Stimulated activated naive CD4-positive, alpha-beta T cell treated with Interleukin-2 at 50 U/mL for 16 hours (primary cell): ENCODE measurements around the gene LARP1.

Experiments
- DNase-seq: peaks from one replicate; lab custom pipeline; 2025; lab: John Stamatoyannopoulos, UW

Gene LARP1

DNA sequence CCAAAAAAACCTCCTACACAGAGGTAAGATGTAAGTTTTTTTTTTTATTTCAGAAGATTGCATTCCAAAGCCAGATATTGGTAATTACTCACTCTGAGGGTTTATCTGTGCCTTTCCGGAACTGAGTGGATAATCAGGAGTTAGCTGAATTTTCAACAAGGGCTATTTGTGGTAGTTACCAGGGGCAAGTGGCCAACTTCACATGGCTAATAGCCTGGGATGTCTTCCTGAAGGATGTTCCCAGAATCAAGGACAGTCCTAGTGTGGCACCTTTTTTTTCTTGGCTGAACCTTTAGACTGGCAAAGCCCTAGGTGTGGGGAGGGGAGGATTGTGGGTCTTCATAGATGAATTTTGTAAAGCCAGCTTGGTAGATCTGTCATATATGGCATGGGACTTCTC lies 7.1 kb downstream of the LARP1 start:
- DNase-seq: no peak

DNA sequence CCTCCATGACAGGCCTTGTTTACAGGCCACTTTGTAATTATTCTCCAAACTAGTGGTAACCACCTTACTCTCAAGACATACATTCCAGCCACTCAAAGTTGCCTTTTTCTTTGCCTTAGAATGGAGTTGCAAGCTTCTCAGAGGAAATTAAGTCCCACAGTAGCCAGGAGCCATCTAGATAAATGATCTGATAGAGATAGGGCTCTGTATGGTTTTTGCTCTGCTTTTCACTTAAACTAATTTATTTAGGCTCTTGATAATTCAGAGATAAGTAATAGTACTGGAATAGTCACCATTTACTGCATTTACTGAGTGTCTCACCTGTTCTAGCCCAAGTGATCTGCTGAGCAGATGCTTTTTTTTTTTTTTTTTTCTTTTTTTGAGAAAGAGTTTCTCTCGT lies 7.5 kb downstream of the LARP1 start:
- no peak for DNase-seq

DNA sequence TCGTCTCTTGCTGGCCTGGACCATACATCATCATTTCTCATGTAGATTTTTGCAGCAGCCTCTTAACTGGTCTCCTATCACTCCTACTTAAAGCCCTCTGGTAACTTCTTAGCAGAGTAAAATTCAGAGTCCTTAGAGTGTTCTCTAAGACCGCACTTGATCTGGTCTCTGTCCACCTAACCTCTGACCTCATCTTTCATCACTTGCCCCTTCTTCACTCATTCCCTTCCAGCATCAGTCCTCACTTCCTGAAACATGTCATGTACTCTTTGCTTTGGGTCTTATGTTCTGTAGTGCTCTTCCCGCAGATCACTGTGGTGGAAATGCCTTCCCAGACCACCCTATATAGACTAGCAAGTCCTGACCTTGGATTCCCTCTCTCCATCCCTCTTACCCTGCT lies 9.8 kb downstream of the LARP1 start:
- no peak for DNase-seq

DNA sequence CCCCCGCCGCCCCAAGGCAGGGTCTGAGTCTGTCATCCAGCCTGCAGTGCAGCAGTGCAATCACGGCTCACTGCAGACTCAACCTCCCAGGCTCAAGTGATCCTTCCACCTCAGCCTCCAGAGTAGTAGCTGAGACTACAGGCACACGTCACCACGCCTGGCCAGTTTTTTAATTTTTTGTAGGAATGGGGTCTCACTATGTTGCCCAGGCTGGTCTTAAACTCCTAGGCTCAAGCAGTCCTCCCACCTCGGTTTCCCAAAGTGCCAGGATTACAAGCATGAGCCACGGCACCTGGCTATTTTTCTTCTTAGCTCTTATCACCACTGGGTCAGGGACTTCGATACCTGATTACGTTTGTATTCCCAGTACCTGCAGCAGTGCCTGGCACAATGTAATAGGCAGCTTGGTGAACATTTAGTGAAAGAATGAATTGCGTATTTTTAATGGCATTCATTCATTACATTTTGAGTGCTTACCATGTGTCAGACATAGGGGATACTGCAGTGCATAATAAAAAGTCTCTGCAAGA lies 10.3 kb downstream of the LARP1 start:
- no peak for DNase-seq

DNA sequence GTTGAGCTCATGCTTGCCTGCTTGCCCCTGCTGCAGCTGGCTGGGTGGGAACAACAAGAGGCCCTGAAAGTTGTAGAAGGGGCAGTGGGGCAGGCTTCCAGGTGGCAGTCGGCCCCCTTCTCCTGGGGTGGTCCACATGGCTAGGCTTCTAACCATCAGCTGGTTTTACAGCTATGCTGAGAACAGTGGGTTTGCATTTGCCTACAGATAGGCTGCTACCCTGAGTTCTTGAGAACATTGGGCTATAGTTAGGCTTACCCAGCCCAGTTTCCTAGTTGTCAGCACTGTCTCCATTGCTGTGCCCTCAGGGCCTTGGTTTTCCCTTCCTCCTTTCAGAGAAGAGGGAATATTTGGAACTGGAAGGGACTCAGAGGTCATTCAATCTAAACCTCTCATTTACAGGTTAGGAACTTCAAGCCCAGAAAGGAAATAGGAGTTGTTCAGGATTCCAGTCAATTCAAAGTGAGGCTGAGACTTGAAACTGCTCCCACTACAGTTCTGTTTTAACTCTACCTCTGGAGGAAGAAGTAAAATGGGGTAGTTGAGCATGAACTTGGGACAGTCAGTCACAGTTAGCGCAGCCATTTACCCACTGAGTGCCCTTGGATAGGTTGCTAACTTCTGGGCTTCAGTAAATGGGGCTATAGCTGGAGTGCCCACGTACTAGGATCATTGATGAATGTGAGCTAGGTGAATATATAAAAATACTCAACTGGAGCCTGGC lies 11.5 kb downstream of the LARP1 start:
- no peak for DNase-seq

DNA sequence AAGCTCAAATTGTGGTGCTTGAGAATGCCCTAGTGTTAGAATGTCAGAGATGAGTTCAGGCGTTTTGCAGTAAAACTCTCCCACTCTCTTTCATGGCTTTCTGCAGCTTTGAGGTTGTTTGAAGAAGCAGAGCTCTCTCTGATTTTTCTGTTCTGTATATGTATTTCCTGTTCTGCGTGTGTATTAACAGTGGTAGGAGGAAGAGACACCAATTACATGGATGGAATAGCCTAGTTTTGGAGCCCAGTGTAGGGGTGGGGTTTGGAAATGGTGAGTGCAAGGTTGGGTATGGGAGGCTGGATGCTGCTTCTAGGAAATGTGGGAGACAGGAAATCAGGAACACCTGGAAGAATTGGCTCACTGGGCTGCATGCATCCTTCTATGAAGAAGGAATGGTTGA lies 12.4 kb downstream of the LARP1 start:
- no peak for DNase-seq

DNA sequence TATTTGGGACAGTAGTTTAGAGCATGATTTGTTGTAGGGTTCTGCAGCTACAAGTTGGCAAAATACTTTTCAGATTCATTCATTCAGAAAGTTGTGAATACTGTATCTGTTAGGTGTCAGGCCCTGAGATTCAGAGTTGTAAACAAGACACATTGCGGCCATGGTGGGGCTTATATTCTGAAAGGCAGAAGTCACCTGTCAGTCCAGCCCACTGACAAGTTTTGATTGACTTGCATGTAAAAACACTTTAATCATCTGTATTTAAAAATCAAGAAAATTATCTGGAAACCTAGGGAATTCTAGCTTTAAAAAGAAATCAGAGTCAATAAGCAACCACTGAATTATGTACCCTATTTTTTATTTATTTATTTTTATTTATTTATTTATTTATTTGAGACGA lies 13.0 kb downstream of the LARP1 start:
- DNase-seq: no peak

DNA sequence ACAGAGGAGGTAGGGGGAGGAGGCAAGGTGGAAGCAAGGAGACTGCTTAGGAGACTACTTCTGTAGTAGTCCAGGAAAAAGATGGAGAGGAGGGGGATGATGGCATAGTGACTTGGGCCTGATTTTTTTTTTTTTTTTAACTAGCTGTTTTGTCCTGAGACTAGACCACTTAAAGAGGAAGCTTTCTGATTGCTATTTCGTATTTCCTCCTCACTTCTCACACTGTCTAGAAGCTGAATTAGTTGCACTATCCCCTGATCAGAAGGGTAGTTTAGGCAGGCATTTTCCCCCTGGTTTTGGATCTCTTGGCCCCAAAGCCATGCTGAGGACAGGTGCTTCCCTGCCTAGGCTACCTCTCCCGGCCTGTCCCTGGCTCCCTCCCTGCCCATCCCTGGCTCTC lies 14.9 kb downstream of the LARP1 start:
- DNase-seq: no peak

DNA sequence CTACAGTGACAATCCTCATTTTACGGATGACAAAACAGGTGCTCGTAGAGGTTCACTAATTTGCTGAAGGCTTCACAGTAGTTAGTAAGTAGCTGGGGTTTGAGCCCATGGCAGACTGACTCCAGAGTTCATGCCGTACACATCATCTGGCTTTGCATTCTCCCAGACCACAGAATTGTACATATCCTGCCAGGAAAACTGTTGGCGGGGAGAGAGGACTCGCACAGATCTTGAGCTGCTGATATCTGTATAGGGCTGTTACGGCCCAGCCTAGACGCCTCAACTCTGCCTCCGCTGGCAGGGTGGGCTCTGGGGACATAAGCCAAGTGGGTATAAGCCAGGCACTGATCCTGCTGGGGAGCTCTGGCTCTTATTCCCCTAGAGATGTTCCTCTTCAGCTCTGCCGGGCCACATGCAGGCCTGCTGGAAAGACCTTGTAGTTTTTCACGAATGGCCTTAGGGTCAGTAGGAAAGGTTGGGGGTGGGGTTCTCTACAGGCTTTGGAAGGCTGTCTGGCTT lies 16.3 kb downstream of the LARP1 start:
- DNase-seq: no peak

DNA sequence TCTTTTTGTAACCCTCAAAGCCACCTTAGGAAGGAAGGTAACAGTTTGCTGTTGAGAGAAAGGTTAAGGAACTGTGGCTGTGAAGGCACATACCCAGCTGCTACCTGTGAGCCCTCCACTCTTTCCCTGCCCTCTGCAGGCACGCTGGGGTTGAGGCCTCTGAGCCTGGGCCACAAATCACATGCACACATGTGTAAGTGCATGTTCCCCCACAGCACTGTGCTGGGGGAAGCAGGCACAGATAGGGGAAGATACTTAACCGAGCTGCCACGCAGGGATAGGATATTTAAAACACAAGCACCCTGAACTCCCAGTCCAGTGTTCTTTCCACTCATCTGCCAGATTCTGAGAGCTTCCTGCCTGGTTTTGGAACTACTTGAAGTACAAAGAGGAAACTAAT lies 18.1 kb downstream of the LARP1 start:
- no peak for DNase-seq

DNA sequence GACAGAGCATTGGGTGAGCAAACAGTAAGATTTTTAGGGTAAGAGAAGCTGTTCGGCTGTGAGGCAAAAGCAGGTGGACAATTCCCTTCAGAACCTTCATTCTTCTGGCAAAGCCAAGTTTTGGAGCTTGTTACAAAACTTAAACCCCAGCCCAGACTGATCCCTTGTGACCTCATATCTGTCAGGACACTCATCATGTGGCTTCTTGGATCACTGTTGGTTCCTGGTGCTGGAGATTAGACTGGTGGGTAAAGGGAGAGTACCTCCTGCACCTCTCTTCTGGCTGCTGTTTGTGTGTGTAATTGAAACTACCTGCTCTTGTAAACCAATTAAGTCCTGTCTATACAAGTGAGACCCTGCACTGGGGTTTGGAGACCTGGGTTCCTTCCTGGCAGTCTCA lies 21.0 kb downstream of the LARP1 start:
- DNase-seq: no peak

DNA sequence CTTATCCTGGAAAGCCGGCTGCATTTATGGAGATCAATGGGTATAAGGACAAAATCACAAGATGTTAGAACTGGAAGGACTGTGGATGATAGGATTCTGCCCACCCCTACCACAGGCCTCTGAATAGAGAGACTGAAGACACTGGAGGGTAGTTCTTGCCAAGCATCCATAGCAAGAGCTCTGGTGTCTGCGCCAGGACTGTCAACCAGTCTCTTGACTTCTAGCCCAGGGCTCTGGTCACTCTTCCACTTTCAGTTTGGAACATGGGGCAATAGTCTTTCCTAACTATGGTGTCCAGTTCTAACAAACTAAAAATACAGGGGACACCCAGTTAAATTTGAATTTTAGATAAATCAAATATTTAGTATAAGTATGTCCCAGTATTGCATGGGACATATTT lies 23.4 kb downstream of the LARP1 start:
- no peak for DNase-seq

DNA sequence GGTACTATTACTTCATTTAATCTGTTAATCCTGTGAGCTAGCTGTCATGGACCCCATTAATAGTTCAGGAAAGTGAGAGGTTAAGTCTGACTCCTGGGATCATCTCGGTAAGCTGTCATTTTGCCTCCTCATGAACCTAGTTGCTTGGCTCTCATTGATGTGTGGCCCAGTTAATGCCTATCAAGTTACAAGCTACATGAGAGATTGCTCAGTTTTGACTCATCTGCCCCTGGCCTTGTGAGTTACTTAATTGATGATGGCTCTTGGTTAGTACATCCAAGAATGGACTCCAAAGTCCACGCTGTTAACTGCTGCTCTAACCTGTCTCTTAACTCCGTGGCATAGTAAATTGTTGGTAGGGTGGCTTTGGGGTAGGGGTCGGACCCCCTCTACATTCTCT lies 23.9 kb downstream of the LARP1 start:
- no peak for DNase-seq

DNA sequence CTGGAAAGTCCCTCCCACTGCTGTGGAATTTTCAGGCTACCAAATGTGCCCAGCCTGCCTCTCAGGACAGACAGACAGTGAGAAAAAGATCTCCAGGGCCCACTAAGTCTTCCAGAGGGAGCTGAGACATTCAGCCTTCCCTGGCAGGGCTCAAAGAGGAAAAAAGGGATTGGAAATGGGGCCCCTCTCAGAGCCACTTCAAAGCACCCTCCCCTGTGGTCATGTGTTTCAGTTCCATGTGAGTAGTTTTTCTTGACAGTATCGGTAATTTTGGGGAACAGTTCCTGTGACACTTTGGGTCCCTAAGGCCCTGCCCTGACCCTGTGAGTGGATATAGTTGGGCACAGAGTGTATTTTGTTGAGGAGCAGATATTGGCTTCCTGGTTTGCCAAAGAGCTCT lies 25.0 kb downstream of the LARP1 start:
- no peak for DNase-seq

DNA sequence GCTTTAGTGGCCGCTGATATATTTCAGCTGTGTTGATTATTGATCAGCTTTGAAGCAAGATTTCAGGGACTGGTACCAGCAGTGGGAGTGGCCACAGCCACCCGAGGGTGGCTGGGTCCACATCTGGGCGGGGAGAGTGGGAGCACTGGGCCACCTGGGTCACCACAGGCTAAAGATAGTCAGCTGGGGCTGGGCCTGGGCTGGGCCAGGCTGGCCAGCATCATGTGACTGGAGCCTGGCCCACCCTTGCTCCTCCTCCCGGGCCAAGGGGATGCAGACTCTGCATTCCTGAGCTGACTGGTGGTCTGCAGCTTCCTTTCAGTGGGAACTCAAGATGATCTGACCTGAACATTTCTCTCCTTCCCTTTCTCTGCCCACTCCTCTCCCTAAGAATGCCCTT lies 27.1 kb downstream of the LARP1 start:
- no peak for DNase-seq

DNA sequence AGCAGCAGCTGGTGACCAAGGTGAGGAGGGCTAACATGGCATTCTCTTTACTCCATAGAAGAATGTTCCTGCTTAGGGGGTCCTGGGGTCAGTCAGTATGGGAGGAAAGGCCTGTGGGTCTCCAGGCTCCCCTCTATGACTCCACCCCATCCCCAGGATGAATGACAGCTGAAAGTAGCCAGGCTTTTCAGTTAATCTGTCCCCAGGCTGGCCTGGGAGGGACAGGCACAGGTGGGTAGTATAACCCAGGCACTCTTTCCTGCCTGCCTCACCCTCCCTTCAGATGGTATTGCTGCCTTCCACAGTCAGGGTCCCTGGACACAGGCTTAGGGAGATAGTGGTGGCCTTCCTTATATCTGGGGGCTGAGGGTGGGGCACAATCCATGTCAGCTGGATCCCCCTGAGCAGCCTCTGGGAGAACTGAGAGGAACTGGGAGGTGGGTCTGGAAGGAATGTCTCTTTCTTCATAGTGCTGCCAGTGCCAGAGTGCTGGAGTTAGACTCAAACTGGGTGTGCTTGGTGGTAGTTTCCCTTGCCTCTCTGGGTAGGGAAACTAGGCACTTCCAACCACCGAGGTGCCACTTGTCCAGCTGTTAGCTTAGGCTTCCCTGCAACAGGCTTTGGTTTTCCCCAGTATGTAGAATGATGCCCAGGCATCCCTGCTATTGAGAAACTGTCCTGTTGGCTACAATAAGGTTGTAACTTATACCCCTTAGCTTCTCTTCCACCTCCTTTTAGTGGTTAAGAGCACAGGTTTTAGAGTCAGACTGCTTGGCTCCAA lies 27.8 kb downstream of the LARP1 start:
- no peak for DNase-seq

DNA sequence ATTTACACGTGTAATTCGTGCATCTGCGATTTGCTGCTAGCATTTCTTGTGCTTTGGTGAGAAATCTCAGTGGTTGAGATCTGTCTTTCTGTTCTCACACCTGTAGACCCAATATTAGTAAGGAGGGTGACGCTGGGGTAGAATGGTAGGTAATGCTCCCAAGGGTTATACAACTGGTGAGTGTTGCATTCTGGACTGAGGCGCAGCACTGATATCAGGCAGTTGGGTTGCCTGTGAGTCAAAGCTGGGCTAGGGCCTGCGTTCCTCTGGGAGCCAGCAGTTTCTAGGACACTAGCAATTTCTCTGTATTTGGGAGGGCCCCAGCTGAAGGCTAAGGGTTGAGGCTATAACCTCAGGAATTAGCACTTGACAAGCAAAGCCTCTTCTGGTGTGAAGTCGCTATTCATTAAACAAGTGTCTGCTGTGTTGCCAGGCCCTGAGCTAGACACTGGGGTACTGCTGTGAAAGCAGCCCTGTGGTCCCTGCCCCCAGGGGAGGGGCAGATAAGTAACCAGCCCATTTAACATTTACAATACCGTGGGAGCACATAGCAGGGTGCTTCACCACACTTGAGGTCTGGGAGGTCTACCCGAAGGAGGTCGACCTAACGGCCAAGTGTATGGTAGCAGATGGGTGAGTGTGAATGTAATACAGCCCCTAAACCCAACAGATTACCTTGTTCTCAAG lies 28.7 kb downstream of the LARP1 start:
- no peak for DNase-seq

DNA sequence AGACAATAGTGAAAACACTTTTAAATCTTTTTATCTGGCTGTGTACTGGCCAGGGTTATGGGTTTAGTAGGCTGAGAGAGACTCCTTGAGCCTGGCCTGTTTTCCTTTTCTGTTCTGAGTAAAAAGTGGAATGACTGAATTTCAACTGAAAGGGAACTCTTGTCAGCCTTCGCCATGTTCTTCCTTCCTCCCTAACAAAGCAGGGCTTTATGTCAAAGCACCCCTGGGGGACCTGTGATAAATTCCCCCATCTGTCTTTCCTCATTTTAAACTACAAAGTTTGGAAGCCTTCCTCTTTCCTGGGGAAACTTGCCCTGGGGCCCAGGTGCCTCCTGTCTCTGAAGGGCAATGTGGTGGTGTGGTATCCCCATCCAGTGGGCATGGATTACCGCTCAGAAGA lies 29.7 kb downstream of the LARP1 start:
- DNase-seq: no peak

DNA sequence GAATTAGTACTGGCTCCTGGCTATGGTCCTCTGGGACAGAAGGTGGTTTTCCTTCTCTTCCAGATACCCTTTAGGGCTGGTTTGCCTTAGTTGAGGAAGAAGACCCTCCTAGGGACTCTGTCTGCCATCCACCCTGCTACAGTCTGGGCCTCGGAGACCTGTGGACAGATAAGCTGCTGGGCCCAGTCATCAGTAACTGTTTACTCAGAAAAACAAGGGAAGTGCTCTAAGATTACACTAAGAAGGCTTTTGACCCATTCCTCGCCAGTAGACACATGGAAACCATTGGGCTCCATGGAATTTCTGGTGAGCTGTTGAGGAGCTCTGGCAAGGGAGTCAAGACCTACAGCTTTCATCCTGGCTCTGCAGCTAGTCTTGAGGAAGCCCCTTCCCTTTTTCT lies 31.2 kb downstream of the LARP1 start:
- no peak for DNase-seq

DNA sequence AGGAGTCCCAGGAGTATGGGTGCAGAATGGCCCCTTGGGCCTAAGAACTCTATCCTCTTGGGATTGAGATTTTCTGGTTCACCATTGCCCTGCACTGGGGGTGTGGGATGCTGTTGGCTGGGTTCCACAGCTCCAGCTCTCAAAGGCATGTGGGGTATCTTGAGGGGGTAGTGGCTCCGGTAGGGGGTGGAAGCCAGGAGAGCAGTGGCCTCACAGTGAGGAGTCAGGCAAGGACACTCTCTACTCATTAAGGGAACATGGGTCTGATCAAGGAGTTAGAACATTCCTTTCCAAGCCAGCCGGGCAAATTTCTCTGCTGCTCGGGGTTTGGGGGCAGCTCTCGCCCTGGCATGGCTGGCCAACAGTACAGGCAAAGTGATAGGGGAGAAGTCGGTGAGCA lies 33.0 kb downstream of the LARP1 start:
- DNase-seq: no peak

DNA sequence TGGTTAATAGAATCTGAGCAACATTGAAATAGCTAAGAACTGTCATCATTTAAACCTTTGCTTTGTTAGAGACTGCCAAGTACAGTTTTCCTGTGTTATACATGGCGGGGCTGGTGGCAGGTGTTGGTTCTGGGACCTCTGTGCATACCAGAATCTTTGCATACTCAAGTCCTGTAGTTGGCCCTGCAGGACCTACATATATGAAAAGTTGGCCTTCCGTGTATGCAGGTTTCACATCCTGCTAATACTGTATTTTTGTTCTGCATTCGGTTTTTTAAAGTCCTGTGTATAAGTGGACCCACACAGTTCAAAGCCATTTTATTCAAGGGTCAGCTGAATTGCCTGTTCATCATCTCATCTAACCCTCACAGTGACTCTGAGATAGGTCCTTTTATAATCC lies 36.4 kb downstream of the LARP1 start:
- no peak for DNase-seq

DNA sequence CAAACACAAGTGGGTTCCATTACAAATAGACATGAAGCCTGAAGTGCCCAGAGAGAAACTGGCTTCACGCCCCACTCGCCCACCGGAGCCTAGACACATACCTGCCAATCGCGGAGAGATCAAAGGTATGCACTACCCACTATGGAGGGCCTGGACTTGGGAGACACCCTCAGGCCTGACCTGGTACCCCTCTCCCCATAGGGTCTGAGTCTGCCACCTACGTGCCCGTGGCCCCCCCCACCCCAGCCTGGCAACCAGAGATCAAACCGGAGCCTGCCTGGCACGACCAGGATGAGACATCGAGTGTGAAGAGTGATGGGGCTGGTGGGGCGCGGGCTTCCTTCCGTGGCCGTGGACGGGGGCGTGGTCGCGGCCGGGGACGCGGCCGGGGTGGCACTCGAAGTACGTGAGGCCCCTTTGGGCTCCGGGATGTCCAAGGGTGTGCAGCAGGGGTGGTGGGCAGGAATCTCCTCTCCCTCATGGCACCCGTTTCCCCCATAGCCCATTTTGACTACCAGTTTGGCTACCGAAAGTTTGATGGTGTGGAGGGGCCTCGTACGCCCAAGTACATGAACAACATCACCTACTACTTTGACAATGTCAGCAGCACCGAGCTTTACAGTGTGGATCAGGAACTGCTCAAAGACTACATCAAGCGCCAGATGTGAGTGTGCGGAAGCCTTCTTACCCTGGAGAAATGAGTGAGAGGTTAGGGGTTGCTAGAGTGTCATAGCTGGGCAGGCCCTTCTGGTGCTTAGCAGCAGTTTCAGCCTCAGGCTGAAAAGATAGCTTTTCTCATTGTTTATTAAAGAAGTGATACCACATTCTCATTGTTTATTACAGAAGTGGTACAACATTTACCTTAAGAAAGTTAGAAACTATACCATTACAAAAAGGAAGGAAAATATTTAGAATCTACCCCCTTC lies 38.7 kb downstream of the LARP1 start:
- DNase-seq: no peak
